Adrenal gland (tissue), 12 donors: ENCODE data around the gene C6orf15. TPM values are rescaled to one million over a fixed set of nuclear protein-coding genes. Genes with fewer than 3 reads are reported as not detected.

Experiments used
- DNase-seq, 7 donors: peaks; one replicate each; pipeline ENCODE4 v3.0.0-alpha.2; 2019 to 2020
- H3K27ac ChIP-seq, 5 donors: fragments of 200-600 bp; sonication (generic) in 4 of 5; 1 replicate in 3 of 5; 2 replicates in 2 of 5; pipeline versions ENCODE4 v1.5.1 to v1.8.0; 2016 to 2020; ENCODE audit warnings: mild to moderate bottlenecking in 1 of 5
- H3K27me3 ChIP-seq: fragments of 200-600 bp; 2 replicates; pipeline ENCODE4 v1.8.0; 2021
- H3K36me3 ChIP-seq, 2 donors: fragments of 200-600 bp; replicated peaks in 1 of 2; 1 replicate in 1 of 2; 2 replicates in 1 of 2; pipeline versions ENCODE4 v1.5.1 to v1.8.0; 2018 to 2022
- H3K4me1 ChIP-seq, 2 donors: fragments of 200-600 bp; replicated peaks in 1 of 2; 1 replicate in 1 of 2; 2 replicates in 1 of 2; pipeline versions ENCODE4 v1.5.1 to v1.8.0; 2018 to 2021
- H3K4me3 ChIP-seq, 4 donors: fragments of 200-600 bp; sonication (generic) in 3 of 4; one replicate each; pipeline ENCODE4 v1.5.1; 2016 to 2018
- H3K9me3 ChIP-seq, 3 donors: fragments of 200-600 bp; sonication (generic) in 1 of 3; replicated peaks in 1 of 3; 1 replicate in 2 of 3; 2 replicates in 1 of 3; pipeline versions ENCODE4 v1.5.1 to v1.8.0; 2016 to 2021
- CTCF ChIP-seq, 6 experiments: fragments of 450-650 bp in 4 of 6; fragments of 200-600 bp in 2 of 6; sonication (generic) in 1 of 6; IDR thresholded peaks; 1 replicate in 5 of 6; 2 replicates in 1 of 6; pipeline versions ENCODE4 v1.5.1 to v1.8.0; 2016 to 2021; ENCODE audit warnings: antibody characterized with exemption in 6 of 6, mild to moderate bottlenecking in 2 of 6, moderate library complexity in 1 of 6
- POLR2A ChIP-seq, 2 donors: fragments of 450-650 bp; IDR thresholded peaks; one replicate each; pipeline ENCODE4 v1.6.1; 2017; ENCODE audit warnings: antibody characterized with exemption in 2 of 2, mild to moderate bottlenecking in 2 of 2, moderate library complexity in 1 of 2
- WGBS, 4 donors: extraction: QIAGEN DNeasy Blood & Tissue Kit in 2 of 4; methylation state at CpG; one replicate each; pipeline versions ENCODE4 v1.1.5 to v1.1.7; 2013 to 2017; 5-methylcytosine and 5-hydroxymethylcytosine counted together
- intact Hi-C, 2 donors: fragments of 100-400 bp; cut with DNase I; formaldehyde crosslinking; loops; one replicate each; pipeline versions ENCODE4 v1.14.1 to v1.15.0; 2022 to 2023
- polyA plus RNA-seq, 3 donors: library from polyadenylated mRNA; stranded (reverse); fragments of 200-250 nt in 2 of 3; fragments of 350-450 nt in 1 of 3; fragmentation: Illumina TruSeq in 1 of 3; extraction: RNeasy Lipid Tissue Mini Kit (QIAGEN cat#74804) in 1 of 3; gene quantifications; one replicate each; pipeline ENCODE4 v1.2.3, GENCODE V29; 2013 to 2014
- total RNA-seq, 9 donors: library from RNA; depleted of rRNA in 4 of 9; stranded (reverse); fragments of >200 nt in 4 of 9; fragments of 120-200 nt in 1 of 9; fragmentation: NEBNext Ultra II Directional in 1 of 9; extraction: Animal tissue kit (Norgen Biotek cat#: 25700) in 1 of 9; gene quantifications; one replicate each; pipeline versions ENCODE4 v1.1.0 to v1.2.4, GENCODE V29; 2013 to 2023
- donor health status: healthy with polysubstance abuse.
- donor health status: Bipolar disorder and iron deficiency.
- donor health status: DM: yes; HTN: yes; CAD: no.
- donor health status: DM: no; HTN: no; CAD: no.
- donor health status: DM: no; HTN: no; CAD: no.
- donor health status: DM: yes; HTN: yes; CAD: no.

C6orf15 gene
- total and polyA plus RNA-seq, 12 donors, result not detected

GRCh38 chr6:31110825-31111582 lies 1.4 kb downstream of the C6orf15 start:
- H3K27me3 ChIP-seq, result peaks cover 4% of the 10 kb centered on the region
- WGBS, 4 donors, result 70 to 77% (median 74%) methylated on average over 9 to 11 of the region's 11 CpGs
- H3K4me1 ChIP-seq, result no peaks in the 10 kb centered on the region
- no peak overlapping the region for H3K4me3 ChIP-seq
- no peak for DNase-seq
- H3K36me3 ChIP-seq, result no peaks in the 10 kb centered on the region
- intact Hi-C loops, result no loop called here
- H3K9me3 ChIP-seq, result no peaks in the 10 kb centered on the region
- H3K27ac ChIP-seq, result no peak overlapping the region
- TF ChIP-seq POLR2A (IDR thresholded peaks at IDR 0.05) (no peak), CTCF (IDR thresholded peaks at IDR 0.05) (no peak)

DNA sequence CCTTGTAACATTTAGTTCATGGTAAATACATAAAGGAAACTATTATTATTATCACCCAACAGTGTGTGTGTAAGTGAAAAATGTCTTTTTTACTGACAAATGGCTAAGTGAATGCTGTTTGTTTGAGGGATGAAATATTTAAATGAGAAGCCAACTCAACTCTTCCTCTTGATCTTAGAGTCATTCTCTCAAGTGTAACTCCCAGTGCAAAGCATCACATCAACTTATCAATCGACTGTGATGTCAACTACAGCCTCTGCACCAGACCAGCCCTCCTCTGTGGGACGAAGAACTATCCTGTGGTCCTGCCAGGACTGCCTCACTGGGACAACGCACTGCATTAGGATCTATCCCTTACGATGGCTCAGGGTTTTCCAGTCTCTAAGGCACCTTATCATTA lies 5.3 kb downstream of the C6orf15 start:
- no peak overlapping the region for H3K27ac ChIP-seq
- no peak for DNase-seq
- H3K27me3 ChIP-seq, result peaks cover 4% of the 10 kb centered on the region
- no peak overlapping the region for H3K4me3 ChIP-seq
- no peak for TF ChIP-seq CTCF (IDR thresholded peaks at IDR 0.05)
- TF ChIP-seq POLR2A (IDR thresholded peaks at IDR 0.05), result no peak
- no peaks in the 10 kb centered on the region for H3K4me1 ChIP-seq
- WGBS, 4 donors, result 54 to 74% (median 64%) methylated on average over 4 of the region's 4 CpGs
- no peaks in the 10 kb centered on the region for H3K36me3 ChIP-seq
- H3K9me3 ChIP-seq, result no peaks in the 10 kb centered on the region
- intact Hi-C loops, result no loop called here

DNA sequence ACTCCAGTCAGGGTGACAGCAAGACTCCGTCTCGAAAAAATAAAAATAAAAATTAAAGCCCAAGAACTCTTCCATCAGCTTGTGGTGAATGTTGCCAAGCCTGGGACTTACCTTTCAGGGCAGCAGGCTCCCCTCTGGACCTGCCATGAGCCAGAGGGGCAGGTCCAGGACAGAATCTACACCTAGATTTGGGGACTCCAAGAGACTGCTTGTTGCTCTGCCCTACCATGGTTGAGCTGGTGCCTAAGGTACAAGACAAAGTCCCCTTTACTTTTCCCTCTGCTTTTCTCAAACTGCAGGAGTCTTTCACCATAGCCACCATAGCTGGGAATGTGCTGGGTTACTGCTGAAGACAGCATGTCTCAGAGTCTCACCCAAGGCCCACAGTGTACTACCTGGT lies 9.2 kb downstream of the C6orf15 start:
- Histone ChIP-seq H3K4me3 (no peak overlapping the region), H3K36me3 (no peaks in the 10 kb centered on the region), H3K27me3 (no peaks in the 10 kb centered on the region), H3K9me3 (no peaks in the 10 kb centered on the region), H3K27ac (no peak overlapping the region), H3K4me1 (no peaks in the 10 kb centered on the region)
- intact Hi-C loops, result no loop called here
- TF ChIP-seq CTCF (IDR thresholded peaks at IDR 0.05) (no peak), POLR2A (IDR thresholded peaks at IDR 0.05) (no peak)
- DNase-seq, result no peak
- WGBS, 4 donors, result 78 to 93% (median 88%) methylated on average over 2 of the region's 2 CpGs

GRCh38 chr6:31098449-31098938 lies 13.9 kb downstream of the C6orf15 start:
- WGBS, 4 donors, result 86 to 94% (median 88%) methylated on average over 4 of the region's 4 CpGs
- peaks cover 0 to 4% of the 10 kb centered on the region in 2 donors for H3K4me1 ChIP-seq

More at GRCh38 chr6:31098449-31098938, 13.9 kb downstream of the C6orf15 start:
- no peaks in the 10 kb centered on the region for H3K36me3 ChIP-seq
- H3K9me3 ChIP-seq, result no peaks in the 10 kb centered on the region
- no peak overlapping the region for H3K27ac ChIP-seq
- H3K27me3 ChIP-seq, result no peaks in the 10 kb centered on the region
- no peak overlapping the region for H3K4me3 ChIP-seq
- TF ChIP-seq CTCF (IDR thresholded peaks at IDR 0.05) (no peak), POLR2A (IDR thresholded peaks at IDR 0.05) (no peak)
- DNase-seq, result no peak
- intact Hi-C loops, result no loop called here
